Measurements from ENCODE around the gene PFKFB2.

DNA sequence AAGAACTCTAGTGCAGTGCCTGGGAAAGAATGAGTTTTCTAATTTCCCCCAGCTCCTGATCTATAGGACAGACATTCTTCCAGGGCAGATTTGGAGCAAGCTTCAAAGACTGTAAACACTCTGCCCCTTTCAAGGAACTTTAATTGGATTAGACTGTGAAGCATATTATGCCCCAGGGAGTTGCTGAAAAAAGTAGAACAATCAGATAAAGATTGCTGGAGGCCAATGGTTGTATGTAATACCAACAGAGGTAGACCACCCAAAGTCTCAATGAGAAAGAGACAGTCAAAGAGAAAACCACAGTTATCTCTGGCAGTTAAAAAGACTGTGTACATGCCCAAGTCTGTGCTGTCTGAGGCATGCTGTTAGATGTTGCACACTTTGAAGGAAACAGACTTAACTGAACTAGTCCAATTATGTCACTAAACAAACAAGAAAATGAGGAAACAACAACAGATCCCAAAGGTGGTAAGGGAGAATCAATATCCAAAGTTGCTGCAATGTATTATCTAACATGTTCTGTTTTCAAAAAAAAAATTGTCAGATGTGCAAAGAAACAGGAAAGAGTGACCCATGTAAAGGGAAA is 75.4 kb downstream of the PFKFB2 start:
- TF ChIP-seq, protein P1, sequence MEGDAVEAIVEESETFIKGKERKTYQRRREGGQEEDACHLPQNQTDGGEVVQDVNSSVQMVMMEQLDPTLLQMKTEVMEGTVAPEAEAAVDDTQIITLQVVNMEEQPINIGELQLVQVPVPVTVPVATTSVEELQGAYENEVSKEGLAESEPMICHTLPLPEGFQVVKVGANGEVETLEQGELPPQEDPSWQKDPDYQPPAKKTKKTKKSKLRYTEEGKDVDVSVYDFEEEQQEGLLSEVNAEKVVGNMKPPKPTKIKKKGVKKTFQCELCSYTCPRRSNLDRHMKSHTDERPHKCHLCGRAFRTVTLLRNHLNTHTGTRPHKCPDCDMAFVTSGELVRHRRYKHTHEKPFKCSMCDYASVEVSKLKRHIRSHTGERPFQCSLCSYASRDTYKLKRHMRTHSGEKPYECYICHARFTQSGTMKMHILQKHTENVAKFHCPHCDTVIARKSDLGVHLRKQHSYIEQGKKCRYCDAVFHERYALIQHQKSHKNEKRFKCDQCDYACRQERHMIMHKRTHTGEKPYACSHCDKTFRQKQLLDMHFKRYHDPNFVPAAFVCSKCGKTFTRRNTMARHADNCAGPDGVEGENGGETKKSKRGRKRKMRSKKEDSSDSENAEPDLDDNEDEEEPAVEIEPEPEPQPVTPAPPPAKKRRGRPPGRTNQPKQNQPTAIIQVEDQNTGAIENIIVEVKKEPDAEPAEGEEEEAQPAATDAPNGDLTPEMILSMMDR (IDR thresholded peaks at IDR 0.05; ENCODE audit: insufficient read depth, low read length): no peak
- no peak for TF ChIP-seq POLR2AphosphoS5 (IDR thresholded peaks at IDR 0.05; ENCODE audit: low read depth)
- TF ChIP-seq, protein P2, sequence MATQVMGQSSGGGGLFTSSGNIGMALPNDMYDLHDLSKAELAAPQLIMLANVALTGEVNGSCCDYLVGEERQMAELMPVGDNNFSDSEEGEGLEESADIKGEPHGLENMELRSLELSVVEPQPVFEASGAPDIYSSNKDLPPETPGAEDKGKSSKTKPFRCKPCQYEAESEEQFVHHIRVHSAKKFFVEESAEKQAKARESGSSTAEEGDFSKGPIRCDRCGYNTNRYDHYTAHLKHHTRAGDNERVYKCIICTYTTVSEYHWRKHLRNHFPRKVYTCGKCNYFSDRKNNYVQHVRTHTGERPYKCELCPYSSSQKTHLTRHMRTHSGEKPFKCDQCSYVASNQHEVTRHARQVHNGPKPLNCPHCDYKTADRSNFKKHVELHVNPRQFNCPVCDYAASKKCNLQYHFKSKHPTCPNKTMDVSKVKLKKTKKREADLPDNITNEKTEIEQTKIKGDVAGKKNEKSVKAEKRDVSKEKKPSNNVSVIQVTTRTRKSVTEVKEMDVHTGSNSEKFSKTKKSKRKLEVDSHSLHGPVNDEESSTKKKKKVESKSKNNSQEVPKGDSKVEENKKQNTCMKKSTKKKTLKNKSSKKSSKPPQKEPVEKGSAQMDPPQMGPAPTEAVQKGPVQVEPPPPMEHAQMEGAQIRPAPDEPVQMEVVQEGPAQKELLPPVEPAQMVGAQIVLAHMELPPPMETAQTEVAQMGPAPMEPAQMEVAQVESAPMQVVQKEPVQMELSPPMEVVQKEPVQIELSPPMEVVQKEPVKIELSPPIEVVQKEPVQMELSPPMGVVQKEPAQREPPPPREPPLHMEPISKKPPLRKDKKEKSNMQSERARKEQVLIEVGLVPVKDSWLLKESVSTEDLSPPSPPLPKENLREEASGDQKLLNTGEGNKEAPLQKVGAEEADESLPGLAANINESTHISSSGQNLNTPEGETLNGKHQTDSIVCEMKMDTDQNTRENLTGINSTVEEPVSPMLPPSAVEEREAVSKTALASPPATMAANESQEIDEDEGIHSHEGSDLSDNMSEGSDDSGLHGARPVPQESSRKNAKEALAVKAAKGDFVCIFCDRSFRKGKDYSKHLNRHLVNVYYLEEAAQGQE (IDR thresholded peaks at IDR 0.05; ENCODE audit: insufficient replicate concordance, low read depth): no peak

Data from HL-60 (cell line).